NCI-H446 treated with DMSO at 0.1 percent for 48 hours (cell line): ENCODE data around the gene DENR.
A peak's percentile ranks its signal among the peaks of the same experiment; 100 is the strongest.
"Not testable (repeated sequence)": the region's sequence is repeated elsewhere in the genome, so short reads cannot be mapped to it uniquely, and the experiment has no call there.

Source experiments
- DNase-seq: peaks from one replicate; lab custom pipeline; 2025; lab: John Stamatoyannopoulos, UW

The DENR gene, protein sequence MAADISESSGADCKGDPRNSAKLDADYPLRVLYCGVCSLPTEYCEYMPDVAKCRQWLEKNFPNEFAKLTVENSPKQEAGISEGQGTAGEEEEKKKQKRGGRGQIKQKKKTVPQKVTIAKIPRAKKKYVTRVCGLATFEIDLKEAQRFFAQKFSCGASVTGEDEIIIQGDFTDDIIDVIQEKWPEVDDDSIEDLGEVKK

DNA sequence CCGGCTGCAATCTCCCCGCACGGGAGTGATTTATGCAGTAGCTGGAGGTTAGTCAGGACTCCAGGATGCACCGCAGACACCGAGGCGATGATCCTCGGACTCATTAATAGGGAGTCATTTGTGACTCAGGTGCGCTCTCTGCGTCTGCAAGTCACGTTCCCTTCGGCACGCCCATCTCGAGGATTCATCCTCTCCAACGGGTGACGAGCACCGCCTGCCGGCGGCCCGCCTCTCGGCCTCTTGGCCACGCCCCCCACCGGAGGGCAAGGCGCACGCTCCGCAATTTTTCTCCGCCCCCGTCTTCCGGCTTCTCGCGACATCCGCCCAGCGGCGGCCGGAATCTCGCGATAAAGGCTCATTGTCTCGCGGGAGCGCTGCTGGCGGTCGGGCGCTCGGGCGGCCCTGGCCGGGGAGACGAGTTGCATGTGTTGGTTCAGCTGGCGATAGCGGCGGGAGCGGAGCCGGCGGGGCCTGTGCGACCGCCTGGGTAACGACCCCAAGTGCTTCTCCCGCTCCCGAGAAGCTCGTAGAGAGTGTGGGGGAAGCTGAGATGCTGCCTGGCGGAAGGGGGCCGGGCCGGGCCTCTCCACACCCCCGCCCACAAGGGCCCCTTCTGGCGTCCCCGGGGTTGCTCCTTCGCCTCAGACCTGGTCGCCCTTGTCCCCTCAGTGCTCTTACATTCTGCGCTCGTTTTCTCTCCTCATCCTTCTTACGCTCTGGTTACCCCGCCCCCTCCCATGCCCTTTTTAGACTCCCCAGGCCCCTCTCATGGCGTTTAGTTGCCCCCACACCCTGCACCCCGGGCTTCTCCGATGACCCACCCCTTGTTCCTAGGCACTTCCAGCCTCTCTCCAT, at the start of gene DENR:
Gene DENR, plus strand, starts transcription at position 361 of the 855 bp plus-strand sequence. CDS start 878 bp downstream, outside the sequence.
- DNase-seq, result peak; percentile 92

DNA sequence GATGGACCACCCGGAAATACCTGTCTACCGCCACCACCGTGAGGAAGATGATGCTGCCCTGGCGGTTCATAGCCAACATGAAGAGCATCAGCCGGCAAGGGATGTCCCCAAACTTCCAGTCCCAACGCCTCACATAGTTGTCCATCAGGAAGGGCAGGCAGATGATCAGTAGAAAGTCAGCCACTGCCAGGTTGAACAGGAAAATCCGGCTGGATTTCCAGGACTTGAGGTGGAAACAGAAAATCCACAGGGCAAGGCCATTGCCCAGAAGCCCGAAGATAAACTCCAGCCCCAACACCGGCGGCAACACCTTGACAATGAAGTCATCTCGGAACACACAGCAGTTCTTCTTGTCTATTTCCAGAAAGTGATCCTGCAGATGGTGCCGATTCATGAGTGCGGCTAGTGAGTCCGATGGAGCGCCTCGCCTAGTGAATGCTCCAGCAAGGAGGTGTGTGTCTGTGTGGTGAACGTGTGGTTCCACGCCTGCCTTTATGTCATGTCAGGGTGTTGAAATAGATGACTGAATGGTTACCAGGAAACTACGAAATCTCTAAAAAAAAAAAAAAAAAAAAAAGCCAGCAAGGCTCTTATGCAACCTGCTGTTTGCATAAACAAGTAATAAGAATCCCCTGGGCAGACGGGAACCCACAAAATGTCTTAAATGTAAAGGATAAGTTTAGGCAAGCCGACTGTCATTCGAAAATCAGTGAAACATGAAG, 49.6 kb upstream of the DENR start, which contains the start of gene HCAR2:
Gene HCAR2, minus strand, starts transcription at position 468 of the 722 bp plus-strand sequence. Its CDS starts 74 bp downstream, at position 394.
- DNase-seq, result not testable (repeated sequence)

DNA sequence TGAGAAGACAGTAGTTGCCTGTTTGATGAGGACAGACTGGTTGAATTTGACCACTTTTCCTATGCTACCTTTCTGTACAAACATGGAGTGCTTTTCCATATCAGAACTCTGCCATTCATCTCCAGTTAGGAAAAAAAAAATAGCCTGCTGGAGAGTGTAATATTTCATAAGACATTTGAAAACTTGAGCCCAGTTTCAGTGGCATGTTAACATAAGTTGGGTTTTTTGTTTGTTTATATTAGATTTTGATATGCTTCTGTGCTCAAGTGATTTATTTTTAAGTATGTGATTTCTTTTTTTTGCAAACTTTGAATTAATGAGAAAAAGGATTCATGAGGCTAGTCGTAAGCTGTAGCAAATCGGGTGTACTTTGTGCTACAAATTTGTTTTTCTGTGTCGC, 48.8 kb upstream of the DENR start:
- not testable (repeated sequence) for DNase-seq

DNA sequence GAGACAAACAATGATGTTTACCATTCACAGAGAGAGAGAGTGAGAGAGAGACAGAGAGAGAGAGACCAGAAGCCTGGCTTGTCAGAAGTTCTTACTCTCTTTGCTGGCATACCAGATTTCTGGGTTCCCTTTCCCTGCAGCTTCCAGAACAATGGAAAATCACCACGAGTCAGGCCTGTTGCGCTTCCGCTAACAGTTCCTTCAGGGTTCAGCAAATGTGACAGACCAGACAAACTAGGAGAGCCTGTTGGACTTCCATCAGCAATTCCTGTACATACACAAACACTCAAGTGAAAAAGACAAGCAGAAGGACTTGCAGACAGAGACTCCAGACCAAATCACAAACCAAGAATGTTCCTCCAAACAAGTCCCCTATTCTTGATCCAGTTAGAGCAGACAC, 43.3 kb upstream of the DENR start:
- DNase-seq, result not testable (repeated sequence)

DNA sequence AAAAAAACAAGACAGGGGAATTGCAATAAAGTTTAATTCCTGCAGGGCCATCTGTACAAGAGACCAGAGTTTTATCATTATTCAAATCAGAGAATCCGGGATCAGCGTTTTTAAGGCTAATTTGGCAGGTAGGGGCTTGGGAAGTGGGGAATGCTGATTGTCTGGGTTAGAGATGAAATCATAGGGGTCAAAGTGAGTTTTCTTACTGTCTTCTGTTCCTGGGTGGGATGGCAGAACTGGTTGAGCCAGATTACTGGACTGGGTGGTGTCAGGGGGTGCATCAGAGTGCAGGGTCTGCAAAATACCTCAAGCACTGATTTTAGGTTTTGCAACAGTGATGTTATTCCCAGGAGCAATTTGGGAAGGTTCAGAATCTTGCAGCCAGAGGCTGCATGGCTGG, 42.3 kb upstream of the DENR start:
- DNase-seq, result not testable (repeated sequence)

DNA sequence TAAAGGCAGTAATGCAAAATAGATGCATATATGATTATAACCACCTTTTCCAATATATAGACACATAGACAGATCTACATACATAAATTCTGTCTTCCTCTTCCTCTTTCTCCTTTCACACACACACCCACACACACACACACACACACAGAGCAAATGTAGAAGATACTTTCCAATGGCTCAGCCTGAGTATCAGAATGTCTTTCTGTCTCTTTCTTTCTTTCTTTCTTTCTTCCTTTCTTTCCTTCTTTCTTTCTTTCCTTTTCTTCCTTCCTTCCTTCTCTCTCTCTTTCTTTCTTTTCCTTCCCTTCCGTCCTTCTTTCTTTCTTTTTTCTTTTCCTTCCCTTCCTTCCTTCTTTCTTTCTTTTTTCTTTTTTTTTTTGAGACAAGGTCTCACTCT, 41.4 kb upstream of the DENR start:
- DNase-seq, result not testable (repeated sequence)

DNA sequence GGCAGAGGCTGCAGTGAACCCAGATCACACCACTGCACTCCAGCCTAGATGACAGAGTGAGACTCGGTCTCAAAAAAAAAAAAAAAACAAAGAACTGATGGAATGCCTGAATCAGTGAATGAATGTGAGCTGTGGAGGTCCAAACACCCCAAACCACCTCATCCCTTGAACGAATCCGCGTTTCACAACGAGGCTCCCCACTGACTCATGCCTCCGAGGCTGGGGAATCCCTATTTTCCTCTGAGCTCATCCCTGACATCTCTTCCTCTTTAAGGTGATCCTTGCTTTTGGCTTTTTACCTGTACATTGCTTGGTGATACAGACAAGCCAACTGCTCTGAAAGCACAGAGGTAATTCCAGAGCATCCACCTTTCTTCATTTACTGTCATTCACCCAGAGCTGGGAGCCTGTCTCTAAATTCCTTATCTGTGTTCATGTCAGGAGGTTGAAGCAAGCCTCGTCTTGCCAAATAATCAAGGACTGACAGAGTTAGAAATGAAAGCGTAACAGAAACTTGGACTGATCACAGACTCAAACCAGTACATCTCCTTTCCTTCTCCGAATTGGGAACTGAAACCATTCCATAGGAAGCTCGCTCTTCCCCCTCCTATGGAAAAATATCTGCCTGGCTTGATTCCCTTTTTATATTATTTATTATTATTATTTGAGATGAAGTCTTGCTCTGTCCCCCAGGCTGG, 39.0 kb upstream of the DENR start:
- DNase-seq, result not testable (repeated sequence)

DNA sequence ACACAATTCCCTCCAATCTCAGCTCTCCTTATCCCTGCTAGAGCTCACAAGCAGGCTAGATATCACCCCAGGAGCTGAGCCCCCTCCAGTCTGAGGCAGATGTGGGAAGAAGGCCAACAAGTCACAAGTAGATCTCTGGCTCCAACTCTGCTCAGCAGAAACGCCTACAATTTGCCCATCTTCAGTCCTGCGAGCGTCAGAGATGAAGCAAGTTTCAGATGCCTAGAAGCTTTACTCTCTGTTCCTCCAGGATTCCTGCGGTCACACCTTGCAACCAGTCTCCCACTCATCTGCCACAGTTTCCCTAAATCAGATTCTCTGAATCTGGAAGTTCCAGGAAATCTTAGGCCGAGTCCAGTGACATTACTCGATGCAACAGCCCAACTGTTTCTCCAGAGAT, 37.4 kb upstream of the DENR start:
- not testable (repeated sequence) for DNase-seq

DNA sequence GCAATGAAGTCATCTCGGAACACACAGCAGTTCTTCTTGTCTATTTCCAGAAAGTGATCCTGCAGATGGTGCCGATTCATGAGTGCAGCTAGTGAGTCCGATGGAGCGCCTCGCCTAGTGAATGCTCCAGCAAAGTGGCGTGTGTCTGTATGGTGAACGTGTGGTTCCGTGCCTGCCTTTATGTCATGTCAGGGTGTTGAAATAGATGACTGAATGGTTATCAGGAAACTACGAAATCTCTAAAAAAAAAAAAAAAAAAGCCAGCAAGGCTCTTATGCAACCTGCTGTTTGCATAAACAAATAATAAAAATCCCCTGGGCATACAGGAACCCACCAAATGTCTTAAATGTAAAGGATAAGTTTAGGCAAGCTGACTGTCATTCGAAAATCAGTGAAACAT, 36.0 kb upstream of the DENR start, which contains the start of gene HCAR3:
Gene HCAR3, minus strand, starts transcription at position 154 of the 400 bp plus-strand sequence. Its CDS starts 74 bp downstream, at position 80.
- not testable (repeated sequence) for DNase-seq

DNA sequence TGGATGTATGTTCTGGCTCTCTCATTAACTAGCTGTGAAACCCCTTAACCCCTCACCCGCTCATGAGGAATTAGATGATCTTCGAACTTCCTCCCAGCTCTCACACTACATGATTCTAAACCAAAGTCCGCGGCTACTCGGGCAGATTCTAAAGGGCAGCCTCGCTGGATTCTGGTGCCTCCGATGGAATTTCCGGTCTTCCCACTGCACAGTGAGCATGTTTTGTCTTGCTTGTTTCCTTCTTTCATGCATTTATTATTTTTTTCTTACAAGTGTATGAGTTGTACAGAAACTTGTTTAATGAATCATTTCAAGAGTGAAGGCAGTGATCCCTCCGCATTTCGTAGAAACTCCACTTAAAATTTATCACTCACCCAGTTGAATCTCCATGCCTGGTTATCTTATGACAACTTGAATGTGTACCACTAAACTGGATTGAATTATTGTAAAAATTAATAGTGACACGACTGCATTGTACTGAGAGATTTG, 31.5 kb upstream of the DENR start:
- no peak for DNase-seq

DNA sequence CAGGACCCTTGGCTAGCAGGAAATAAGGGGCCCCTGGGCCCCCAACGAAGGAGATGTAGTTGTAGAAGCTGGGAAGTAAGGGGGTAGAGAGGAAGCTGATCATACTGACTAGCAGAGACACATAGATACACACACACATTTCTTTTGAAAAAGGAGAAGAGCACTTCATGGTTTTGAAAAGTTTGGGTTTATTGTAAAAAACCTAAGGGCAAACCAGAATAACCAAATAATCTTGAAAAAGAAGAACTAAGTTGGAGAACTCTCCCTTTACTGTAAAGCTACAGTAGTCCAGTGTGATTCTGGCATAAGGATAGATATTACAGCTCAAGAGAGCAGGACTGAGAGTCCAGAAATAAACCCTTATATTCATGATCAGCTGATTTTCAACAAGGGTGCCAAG, 30.2 kb upstream of the DENR start:
- DNase-seq, result no peak

DNA sequence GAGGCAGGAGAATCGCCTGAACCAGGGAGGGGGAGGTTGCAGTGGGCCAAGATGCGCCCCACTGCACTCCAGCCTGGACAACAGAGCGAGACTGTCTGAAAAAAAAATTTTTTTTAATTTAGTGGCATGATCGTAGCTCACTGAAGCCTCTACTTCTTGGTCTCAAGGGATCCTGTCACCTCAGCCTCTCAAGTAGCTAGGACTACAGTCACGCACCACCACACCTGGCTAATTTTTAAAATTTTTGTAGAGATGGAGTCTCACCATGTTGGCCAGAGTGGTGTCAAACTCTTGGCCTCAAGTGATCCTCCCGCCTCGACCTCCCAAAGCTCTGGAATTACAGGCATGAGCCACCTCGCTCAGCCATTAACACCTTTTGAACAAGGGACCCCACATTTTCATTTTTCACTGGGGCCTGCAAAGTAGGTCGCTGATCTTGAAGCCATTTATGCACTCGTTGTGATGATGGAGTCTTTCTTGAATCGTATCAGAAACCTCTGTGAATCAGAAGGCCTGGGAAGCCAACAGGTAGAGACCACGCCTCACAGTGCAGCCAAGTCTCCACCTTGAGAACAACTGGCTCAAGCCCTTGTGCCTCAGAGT, 27.9 kb upstream of the DENR start:
- DNase-seq, result no peak

DNA sequence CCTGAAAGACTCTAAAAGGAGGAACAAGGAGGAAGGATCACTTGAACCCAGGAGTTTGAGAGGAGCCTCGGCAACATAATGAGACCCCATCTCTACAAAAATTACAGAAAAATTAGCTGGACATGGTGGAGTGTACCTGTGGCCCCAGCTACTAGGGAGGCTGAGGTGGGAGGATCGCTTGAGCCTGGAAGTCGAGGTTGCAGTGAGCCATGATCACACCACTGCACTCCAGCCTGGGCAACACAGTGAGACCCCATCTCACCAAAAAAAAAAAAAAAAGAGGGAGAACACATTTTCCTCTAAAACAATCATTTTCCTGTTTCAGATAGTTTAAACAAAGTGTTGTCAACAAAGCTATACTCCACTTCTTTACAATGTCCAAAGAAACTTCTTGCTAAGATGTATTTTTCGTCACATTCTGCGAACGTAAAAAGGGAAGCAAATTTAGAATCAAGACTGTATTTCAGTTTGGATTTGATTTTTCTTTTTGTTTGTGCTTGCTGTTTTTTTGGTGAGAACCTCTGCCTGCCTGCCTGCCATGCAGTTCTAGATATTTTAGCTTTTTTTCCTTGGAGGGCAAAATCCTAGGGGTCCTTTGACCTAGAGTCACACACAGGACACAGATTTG, 27.1 kb upstream of the DENR start:
- DNase-seq, result no peak

DNA sequence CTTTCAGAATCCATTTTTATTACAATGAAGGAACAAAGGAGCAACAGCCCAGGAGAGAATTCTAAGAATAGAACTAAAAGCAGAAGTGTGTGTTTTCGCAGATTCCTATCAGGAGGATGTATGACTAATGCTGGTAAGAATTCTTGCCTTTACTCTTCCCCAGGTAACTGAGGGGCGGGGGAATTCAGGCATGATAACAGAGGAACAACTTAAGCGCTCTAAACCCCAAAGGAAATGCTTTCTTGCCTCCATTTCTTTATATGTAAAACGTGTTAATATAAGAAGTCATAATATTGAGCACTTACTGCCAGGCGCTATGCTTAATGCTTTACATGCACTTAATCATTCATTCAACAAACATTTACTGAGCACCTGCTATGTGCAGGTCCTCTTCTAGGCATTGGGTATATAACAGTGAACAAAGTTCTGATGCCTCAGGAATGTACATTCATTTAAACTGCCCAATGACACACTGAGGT, 26.5 kb upstream of the DENR start:
- DNase-seq, result no peak

DNA sequence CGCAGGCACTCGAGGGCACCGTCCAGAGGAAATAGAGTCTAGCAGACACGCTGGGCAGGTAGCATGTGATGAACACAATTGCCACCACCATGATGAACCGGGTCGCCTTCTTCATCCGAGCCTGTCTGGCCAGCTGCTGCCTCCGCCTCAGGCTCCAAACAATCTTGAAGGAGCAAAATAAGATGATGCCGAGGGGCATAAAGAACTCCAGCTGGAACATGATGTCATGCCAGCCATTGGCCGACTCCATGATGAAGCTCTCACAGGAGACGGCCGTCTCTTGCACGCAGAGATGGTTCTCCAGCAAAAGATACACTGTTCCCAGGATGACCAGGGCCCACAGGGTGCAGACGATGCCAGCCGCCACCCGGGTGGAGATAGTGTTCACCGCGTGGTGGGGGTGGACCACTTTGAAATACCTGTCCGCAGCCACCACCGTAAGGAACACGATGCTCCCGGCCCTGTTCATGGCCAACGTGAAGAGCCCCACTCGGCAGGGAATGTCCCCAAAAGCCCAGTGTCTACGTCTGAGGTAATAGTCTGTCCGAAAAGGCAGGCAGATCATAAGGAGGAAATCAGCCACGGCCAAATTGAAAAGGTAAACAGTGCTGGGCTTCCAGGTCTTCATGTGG, 22.9 kb upstream of the DENR start:
- DNase-seq, result no peak

DNA sequence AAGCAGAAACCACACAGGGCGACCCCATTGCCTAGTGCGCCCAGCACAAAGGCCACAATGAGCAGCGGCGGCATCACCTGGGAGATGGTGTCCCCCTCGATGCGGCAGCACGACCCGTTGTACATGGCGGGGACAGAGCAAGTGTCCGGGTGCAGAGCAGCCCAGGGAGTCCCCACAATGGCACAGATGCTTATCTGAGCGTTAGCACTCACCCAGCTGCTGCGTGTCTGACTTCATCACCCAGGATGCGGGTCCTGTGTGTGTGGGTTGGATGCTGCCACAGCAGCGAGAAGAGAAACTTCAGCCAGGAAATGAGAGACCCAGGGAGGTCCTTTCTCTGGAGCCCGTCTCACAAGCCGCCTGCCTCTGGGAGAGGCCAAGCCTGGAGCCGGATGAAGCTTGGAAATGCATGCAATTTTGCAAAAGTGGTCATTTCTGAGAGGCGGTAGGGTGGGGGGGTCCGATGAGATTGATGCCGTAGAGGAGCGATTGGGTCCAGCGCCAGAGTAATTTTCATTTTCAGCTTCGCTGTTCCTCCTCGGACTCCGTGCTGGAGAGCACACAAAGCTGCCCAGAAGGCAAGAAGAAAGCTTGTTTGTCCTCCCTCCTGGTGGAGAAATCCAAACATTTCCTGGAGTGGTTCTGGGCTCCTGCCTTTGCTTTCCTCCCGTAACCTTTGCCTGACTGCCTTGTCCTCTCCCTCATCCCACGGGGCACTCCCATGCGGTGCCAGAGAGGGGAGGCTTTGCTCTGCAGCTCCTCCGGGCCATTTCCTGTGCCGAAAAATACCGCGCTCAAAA, 22.2 kb upstream of the DENR start, which contains the start of gene HCAR1:
Gene HCAR1, minus strand, starts transcription at position 630 of the 800 bp plus-strand sequence. Its CDS starts 505 bp downstream, at position 125.
- no peak for DNase-seq

DNA sequence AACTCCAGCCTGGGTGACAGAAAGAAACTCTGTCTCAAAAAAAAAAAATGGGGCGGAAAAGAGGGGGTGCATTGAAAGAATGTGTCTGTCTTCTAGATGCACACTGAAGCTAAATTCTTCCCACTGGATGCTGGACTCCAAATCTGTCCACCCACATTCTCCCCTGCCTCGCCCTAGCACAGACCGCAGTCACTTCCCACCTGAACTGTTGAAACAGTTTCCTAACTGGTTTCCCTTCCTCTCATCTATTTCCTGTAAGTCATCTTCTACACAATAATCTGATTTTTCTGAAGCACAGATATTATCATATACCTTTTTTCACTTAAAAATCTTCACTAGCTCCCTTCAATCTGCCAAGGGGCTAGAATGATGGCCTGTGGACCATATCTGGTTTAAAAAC, 20.5 kb upstream of the DENR start:
- no peak for DNase-seq

DNA sequence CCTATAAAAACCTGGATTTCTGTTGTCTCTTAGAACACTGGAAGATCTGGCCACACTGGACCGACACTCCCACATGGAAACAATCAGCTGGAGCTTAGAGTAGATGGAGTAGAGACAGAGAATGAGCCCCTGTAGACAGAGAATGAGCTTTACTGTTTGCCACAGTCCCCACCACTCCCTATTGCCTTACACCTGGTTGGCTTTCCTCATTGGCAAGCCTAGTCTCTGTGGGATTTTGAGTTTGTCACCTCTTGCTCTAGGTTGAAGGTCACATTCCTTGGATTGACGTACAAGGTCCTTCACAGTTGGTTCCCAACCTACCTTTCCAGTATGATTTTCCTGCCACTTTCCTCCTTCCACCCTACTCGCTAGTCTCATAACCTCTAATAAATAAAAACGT, 20.0 kb upstream of the DENR start:
- DNase-seq, result no peak

DNA sequence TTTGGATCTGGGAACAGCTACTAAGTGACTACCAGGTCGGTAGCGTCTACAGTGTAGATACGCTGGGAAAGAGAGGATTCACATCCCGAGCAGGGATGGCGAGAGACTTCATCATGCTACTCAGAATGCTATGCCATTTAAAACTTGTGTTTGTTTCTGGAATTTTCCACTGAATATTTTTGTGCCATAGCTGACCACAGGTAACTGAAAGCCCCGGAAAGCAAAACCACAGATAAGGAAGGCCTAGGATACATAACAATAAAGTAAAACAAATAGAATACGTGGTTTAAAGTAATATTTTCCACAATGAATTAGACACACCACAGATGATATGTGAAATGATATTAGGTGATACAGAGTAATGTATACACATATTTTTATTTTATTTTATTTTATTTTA, 14.1 kb upstream of the DENR start:
- no peak for DNase-seq
